SW480 (cell line): ENCODE results near the gene SLC2A6.

Experiments used
- DNase-seq: peaks from one replicate; pipeline ENCODE4 v3.0.0-alpha.2; 2016; ENCODE audit warnings: low spot score

Gene SLC2A6

DNA sequence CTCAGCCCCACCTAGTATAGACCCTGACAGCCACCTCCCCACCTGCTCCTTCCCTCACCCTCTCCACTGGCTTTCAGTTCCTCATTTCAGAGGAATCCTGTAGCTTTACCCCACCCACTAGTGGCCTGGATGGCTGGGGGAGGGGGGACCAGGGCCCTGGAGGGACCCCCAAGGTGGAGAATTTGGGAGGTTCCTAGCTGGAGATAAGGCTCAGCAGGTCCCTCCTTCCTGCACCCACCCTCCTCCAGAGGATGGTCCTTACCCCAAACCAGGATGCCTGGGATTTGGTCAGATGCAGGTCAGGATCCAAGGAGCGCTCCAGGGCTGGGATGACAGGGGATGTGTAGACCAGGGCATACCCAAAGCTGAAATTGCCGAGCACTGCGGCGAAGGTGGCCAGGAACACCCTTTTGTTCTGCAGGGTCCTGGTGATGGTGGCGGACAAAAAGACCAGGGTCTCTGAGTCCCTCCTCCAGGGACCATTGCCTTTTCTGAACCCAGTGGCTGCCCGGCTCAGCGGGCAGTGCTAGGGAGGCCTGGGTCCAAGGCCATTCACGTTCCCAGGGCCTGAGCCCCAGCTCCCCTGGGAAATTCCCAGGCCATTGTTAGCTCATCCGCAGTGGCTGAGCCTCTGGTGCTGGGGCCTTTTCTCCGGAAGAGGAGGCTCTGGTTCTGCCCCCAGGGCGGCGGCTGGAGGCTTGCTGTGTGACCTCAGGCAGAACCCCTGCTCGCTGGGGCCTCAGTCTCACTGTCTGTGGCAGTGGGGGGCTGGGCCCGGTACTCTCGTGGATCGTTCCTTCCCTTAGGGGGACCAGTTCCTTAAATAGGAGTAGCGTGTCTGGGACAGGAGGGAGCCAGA lies 678 bp downstream of the SLC2A6 start:
- DNase-seq = peak; percentile 24

DNA sequence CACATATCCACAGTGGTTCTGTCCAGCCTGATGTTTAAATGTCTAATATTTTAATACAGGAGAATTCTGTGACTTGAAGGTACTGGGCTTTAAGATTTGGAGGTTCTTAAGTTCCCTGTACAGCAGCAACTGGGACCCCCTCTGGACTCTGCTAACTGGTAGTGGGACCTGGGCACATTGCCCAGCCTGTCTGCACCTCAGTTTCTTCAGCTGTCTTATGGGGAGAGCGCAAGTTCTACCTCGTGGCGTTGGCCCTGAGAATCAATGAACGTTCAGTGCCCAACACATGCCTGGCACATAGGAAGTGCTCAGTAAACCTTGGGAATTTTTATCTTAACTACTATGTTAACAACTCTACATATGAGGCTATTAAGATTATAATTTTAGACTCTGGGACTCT lies 1.4 kb downstream of the SLC2A6 start:
- no peak for DNase-seq

DNA sequence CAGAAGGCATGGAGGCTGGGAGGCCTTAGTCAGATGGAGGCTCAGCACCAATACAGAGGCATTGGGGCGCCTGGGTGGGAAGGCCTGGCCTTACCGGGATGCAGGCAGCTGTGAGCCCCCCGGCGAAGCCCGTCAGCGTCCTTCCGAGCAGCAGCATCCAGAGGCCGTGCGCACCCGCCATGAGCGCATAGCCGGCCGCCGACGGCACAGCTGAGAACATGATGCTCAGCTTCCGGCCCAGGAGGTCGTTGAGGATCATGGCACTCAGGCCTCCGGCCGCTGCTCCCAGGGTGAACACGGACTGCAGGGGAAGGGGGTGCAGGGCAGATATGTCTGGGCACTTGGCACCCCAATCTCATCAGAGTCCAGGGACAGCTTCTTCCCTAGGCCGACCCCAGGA lies 2.0 kb downstream of the SLC2A6 start:
- DNase-seq = no peak

DNA sequence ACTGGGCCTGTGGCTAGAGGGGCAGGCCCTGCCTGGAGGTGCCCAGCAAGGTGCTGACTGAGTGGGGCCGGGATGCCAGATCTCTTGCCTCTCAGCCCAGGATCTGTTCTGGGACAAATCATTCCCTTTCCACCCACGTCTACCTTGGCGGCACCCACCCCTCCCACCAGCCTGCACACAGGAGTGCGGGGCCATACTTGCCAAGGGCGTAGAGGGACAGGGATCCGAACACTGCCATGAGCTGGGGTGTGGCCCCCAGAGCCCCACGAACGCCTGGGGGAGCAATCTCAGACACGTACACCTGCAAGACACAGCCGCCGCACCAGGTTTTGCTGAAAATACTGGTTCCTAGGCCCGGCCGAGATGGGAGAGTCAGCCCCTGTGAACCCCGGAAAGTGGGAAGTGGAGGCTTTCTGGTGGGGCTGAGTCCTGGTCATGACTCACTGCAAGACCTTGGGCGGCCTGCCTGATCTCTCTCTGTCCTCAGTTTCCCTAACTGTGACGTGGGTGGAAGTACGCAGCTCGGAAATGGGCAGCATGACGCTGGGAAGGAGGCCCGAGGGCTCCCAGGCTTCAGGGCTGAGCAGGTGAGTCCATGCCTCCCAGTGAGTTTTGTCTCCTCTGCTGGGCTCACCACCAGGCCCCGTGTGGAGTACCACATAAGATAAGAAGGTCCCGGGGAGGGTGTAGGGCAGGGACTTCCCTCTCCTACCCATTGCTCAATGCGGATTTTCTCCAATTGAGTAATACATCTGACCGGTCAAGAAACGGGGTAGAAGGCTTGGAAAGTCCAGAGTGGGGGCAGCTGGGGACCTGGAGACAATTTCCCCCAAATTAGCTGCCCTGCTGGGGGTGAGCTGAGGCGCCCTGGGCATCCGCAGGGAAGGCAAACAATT lies 2.6 kb downstream of the SLC2A6 start:
- no peak for DNase-seq

DNA sequence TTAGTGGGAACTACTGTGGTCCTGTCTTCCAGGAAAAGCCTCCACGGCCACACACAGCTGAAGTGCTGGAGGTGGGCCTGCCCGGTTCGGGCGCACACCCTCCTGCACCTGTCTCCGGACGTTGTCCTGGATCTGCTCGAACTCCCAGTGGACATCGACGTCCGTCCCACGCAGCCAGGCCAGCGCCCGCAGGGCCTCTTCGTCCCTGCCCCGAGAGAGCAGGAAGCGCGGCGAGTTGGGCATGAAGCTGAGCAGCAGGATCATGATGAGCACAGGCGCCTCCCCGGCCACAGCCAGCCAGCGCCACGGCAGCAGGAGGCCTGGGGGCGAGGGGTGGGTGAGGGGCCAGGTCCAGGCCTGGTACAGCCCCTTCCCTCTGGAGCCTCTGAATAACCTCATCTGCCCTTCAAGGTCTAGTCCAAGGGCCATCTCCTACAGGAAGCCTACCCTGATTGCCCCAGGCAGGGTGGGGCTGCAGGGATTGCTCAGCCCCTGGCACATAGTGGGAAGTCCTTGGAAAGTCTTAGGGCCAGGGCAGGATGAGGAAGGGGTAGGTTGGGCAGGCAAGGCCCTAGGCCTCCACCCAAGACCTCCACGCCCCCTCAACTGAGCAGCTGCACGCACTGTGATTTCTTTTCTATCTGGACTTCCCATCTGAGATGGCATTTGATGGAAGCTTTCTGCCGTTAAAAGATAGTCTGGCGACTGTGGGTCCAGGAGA lies 3.4 kb downstream of the SLC2A6 start:
- DNase-seq = no peak

DNA sequence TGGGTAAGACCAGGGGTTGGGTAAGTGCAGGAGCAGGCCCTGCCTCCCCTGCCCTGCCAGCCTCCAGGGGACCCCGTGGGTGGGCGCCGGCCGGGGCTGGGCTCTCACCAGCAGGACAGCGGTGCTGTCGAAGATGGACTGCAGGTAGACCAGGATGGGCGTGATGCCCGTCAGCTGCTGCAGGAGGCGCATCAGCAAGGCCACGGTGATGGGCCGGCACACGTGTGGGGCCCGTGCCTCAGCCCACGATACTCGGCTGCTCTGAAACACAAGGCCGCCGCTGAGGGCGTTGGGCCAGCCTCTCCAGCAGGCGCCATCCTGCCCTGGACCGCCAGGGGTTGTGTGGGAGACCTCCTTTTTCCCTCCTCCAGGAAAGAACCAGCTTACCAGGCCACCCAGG lies 4.0 kb downstream of the SLC2A6 start:
- no peak for DNase-seq

DNA sequence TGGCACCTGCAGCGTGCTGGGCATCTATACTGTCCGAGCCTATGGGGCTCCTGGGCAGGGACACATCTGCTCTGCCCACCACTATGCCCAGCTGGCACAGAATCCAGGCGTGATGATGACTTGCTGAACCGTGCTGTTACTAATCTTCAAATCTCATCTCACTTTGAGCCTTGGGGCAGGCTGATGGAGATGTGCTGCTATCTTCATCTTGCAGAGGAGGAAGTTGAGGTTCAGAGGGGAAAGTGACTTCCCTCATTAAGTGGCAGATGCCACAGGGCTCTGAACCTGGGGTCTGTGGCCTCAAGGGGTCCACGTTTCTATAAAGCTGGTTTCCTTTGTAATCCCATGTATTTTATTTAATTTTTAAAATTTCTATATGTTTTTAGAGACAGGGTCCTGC lies 4.7 kb downstream of the SLC2A6 start:
- DNase-seq = no peak

DNA sequence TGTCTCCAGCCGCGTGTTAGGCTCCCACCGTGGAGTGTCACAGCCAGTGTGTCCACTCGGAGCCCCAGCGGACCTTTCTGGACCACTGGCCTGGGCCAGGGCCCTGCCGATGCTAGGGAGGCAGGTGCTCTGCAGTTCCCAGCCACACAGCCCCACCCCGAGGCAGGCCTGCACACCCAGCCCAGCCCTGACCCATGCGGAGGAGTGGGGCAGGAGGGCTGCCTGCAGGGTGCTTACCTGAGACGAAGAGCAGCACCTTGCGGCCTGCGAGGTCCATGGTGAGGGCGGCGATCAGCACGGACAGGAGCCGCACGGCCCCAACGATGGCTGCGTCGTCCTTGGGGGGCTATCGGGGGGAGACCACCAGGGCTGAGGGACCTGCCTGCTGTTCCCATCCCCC lies 5.2 kb downstream of the SLC2A6 start:
- no peak for DNase-seq

DNA sequence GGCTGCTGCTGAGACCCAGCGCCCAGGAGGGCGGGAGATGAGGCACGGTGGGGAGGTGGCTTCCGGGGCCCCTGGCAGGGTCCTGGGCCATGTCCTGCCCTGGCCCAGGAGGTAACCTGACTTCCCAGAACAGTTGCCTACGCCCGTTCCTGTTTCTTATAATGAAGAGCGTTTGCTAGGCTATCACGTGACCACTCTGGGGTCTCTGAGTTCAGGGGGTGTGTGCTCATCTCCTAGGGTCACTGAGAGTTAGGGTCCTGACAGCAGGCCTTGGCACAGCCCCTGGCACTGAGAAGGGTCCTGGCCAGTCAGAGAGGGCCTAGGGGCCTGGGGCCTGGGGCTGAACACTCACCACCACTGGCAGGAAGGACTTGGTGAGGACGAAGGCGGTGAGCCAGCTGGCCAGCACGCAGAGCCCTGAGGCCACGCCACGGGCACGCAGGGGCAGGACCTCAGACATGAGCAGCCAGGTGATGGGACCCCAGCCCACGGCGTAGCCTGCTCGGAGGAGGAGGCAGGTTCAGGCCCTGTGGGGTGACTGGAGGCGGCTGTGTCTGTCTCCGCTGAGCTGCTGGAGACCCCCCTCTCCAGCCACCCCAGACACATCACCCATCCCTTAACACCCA lies 6.0 kb downstream of the SLC2A6 start:
- no peak for DNase-seq

DNA sequence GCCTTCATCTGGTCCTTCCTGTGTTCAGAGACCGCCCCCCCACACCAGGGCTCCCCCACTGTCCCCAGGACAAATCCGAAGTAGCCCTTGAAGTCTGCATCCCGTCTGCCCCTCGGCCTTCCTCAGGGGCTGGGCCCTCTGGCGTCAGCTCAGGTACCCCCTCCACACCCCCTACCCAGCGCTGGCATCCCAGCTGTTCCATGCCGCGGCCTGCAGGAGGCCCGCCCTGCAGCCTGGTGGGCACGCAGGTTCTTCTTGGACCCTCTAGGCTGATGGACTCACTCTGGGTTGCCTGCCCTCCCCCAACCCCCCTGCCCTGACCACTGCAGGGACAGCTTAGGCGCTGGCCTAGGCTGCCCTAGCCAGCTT lies 6.6 kb downstream of the SLC2A6 start:
- no peak for DNase-seq

DNA sequence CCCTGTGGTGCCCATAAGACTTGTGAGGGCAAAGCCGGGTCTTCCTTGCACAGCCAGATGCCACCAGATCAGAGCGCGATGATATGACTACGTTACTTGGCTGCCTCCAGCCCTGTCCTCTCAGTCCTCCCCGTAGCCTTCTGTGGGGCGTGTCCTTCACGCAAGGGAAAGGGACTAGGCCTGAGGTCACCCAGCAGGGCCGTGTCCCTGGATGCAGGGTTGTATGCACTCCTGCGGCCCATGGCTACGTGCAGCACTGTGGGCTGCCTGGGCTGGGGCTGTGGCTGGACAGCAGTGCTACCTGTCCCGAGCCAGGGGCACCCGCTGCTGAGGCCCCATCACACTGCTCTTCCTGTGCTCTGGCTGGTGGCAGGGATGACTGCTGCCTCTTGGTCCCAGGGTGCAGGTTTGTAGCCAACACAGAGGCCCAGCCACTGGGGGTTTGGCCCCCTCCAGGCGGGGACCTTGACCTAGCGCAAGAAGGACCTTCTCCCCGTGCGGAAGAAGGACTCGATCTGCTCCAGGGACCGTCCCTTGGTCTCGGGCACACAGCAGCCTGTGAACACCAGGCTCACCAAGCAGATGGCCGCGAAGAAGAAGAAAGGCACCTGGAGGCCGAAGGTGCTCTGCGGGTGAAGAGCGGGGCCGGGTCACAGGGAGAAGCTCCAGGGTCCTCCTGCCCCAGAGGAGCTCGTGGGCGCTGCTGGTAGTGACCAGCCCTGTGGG lies 7.2 kb downstream of the SLC2A6 start:
- no peak for DNase-seq

DNA sequence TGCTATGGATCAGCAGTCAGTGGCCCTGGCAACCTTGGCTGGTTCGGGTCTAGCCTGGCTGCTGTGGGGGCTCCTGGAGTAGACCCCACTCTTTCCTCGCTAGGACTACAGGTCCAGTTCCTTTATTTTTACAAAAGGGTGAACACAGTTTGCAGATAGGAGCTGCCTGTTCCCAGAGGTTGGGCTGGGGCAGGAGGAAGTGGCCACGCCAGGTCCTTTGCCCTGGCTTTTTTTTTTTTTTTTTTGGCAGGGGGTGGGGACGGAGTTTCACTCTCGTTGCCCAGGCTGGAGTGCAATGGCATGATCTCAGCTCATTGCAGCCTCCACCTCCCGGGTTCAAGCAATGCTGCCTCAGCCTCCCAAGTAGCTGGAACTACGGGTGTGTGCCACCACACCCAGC lies 7.9 kb downstream of the SLC2A6 start:
- DNase-seq = no peak

DNA sequence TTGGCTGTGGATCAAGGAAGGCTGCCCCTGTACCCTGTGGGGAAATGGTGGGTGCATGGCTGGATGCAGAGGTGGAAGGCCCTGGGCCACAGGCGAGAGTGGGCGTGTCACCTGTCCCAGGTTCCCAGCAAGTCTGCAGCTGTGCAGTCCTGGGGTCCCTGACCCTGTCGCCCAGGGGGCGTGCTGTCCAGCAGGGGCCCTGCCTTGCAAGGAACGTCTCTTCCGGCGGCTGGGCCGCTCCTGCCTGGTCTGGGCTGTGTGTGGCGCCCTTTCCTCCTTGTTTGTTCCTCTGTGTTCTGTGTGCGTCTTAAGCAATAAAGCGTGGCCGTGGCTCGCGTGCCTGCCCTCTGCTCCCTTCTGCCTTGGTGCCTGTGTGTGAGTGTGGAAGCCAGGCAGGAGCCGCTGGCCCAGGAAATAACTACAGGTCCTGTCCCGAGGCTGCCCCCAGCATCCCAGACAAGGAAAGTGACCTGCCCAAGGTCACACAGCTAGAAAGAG lies 8.4 kb downstream of the SLC2A6 start:
- DNase-seq = no peak

DNA sequence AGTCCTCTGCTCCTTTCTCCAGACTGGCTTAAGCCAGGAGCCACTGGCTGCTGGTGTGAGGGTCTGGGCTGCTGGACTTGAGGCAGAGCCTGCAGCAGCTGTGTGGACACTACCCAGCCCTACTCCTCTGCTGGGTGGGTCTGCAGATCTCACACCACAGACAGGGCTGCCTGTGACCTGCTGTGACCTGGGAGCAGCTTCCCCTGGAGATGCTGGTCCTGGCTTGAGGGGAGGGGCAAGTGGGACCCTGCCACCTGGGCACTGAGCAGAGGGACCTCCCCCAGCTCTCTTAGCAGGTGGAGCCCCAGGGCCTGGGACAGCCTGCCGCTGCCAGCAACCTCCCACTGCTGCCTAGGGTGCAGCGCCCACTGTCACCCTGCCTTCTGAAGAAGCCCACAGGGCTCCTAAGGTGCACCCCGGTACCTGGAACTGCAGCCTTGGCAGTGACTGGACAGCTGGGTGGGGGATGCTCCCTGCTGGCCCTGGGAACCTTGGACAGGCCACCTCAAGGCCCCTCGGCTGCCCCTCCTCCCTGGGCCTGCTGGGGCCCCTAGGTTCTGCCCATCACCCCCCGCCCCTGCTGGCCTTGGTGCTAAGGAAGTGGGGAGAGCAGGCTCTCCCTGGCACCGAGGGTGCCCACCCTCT lies 10.0 kb downstream of the SLC2A6 start:
- DNase-seq = no peak

DNA sequence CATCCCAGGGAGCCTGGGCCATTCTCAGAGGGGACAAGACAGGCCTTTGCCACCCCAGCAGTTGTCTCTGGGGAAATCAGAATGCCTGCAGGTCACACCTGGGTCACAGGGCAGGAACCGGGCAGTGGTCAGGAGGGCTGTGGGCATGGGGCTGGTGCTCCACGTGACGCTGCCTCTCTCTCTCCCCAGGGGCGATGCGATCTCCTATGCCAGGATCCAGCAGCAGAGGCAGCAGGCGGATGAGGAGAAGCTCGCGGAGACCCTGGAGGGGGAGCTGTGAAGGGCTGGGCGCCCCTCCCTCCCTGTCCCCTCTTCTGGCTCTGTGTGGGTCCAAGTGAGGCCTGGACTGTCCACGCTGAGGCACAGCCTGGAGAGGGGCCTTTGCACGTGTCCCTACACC lies 10.5 kb downstream of the SLC2A6 start:
- DNase-seq = no peak

DNA sequence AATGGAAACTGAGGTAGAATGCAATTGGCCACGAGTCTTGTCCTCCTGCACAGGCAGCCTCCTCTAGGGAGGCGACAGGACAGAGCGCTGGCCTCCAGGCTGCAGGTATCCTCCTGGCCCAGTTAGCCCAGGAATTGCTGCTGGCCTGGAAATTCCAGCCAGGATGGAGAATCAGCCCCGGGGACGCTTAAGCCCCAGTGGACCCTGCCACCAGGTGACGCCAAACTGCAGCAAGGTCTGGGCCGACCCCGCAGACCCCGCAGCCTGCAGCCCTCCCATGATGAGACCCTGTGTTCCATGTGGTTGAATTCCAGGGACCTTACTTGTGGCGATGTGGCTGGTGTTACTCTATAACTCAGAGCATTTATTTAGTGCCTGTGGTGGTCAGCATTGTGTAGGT lies 11.8 kb downstream of the SLC2A6 start:
- no peak for DNase-seq

DNA sequence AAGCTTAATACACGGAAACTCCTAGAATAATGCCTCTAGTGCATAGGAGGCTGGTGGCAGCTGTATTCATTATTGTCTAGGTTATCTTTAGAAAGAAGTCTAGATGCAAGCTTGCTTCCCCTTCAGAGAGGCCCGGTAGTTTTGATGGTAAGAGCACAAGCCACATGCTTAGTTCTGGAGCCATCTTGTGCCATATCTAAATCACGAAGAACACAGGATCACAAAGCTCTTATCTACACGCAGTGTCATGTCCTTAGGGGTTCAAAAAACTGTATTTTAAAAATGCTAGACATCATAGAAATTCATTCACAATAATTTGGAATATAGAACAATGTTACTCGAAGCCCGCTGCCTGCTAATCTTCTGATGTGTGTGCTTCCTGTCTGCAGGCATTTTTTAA lies 12.9 kb downstream of the SLC2A6 start:
- no peak for DNase-seq

DNA sequence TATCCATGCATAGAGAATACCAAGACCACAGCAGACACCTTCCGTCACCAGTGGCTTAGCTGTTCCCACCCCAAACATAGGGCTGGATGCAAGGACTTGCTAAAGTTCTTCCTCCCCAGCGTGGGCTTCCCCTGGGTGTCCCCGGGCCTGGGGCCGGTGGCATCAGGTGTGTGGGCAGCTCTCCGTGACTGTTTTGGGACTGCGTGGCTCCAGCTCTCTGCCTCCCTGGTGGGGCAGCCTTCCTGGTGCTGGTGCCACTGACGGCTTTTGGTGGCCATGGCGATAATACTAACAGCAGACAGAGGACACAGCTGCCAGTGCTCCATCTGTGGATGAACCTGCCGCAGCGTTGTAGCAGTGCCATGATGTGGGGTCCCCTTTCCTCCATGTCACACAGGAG lies 14.3 kb downstream of the SLC2A6 start:
- DNase-seq = no peak

DNA sequence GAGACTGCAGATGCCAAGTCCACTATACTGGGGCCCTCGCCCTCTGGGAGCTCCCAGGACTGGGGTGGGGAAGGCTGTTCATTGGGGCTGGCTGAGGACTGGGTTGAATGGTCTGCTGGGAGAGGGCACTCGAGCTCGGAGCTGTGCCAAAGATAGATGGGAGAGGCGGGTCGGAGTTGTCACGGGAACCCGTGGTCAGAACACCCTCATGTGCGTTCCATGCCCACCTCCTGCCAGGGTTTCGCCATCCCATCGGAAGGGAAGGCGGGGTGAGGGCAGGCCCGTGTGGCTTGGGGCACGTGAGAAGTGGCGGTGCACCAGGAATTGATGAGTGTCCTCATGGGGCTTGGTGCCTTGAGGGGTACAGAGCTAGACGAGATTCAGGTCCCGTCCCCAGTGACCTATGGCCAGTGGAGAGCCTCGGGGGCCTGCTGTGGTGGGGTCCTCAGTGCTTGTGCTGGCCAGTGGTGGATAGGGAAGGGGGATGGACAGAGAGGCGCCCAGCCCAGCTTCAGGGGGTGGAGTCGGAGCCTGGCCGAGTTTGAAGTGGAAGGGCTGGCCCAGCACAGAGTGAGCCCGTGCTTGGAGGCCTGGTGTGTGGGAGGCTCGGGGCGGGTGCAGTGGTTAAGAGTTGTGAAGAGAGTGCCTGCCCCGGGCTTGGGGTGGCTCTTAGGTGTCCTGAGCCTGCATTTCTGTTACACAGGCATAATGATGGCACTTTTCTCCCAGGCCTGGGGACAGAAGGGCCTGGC lies 14.9 kb downstream of the SLC2A6 start:
- DNase-seq = no peak

DNA sequence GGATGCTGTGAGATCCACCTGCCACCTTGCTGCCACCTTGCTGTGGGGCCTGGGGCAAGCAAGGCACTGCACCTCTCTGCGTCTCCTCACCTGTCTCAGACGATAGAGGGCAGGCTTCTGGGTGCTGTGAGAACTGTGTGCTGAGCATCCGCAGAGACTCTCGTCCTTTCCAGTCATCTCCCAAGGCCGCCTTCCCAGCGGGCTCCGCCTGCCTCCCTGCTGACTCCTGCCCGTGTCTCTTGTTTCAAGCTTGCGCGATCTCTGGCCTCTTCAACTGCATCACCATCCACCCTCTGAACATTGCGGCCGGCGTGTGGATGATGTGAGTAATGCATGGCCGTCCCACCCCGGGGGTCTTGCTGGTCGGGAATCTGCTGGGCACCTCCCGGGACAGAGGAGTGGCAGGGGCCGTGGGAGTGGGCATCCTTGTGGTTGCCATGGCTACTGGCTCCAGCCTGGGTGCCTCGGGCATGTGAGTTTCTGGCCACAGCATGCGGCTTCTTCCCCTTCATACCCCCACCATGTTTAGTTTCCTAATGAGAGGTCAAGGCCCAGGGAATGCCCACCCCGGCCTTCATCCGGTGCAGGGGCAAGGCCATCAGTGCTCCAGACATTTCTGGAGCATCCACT lies 15.6 kb downstream of the SLC2A6 start:
- DNase-seq = peak; percentile 22
